BJ (cell line): ENCODE results near the gene SLC27A1. TPM values are rescaled to one million over a fixed set of nuclear protein-coding genes. Genes with fewer than 3 reads are reported as not detected.
A peak's percentile ranks its signal among the peaks of the same experiment; 100 is the strongest.
"Not testable (repeated sequence)": the region's sequence is repeated elsewhere in the genome, so short reads cannot be mapped to it uniquely, and the experiment has no call there.

Experiments
- CTCF ChIA-PET: fragments of 350-600 bp; formaldehyde crosslinking; extraction: SDS; loops from one replicate; lab custom pipeline; 2021; ENCODE audit warnings: antibody characterized with exemption, inconsistent platforms; lab: Yijun Ruan, JAX
- POLR2A ChIA-PET: fragments of 300-600 bp; sonication (Branson Sonifier 250); formaldehyde crosslinking; extraction: SDS; loops from one replicate; lab custom pipeline; 2021; ENCODE audit warnings: antibody characterized with exemption; lab: Charles Lee
- DNase-seq: peaks from one replicate; pipeline ENCODE4 v3.0.0-alpha.2; 2011; ENCODE audit warnings: low read depth
- H3K27me3 ChIP-seq: 2 replicates; pipeline ENCODE4 v1.6.0; 2011; ENCODE audit warnings: low read length; ENCODE audit not compliant: control insufficient read depth, insufficient read depth
- H3K36me3 ChIP-seq: 2 replicates; pipeline ENCODE4 v1.5.1; 2011; ENCODE audit warnings: low read length; ENCODE audit not compliant: control insufficient read depth, insufficient read depth
- H3K4me3 ChIP-seq: 2 replicates; pipeline ENCODE4 v1.5.1; 2011; ENCODE audit warnings: low read depth, mild to moderate bottlenecking, control low read depth, low read length
- polyA plus RNA-seq: library from polyadenylated mRNA; depleted of rRNA; stranded (reverse); fragments of >200 nt; gene quantifications from 2 replicates; pipeline ENCODE4 v1.2.3, GENCODE V29; 2011
- TF ChIP-seq, protein P1 (sequence below): IDR thresholded peaks from 2 replicates; pipeline ENCODE4 v1.5.1; 2011; ENCODE audit warnings: low read depth, mild to moderate bottlenecking, control low read depth, inconsistent platforms, low read length, moderate library complexity; ENCODE audit not compliant: insufficient read depth

SLC27A1 gene
- polyA plus RNA-seq, 1 experiment: 18.8 TPM

DNA sequence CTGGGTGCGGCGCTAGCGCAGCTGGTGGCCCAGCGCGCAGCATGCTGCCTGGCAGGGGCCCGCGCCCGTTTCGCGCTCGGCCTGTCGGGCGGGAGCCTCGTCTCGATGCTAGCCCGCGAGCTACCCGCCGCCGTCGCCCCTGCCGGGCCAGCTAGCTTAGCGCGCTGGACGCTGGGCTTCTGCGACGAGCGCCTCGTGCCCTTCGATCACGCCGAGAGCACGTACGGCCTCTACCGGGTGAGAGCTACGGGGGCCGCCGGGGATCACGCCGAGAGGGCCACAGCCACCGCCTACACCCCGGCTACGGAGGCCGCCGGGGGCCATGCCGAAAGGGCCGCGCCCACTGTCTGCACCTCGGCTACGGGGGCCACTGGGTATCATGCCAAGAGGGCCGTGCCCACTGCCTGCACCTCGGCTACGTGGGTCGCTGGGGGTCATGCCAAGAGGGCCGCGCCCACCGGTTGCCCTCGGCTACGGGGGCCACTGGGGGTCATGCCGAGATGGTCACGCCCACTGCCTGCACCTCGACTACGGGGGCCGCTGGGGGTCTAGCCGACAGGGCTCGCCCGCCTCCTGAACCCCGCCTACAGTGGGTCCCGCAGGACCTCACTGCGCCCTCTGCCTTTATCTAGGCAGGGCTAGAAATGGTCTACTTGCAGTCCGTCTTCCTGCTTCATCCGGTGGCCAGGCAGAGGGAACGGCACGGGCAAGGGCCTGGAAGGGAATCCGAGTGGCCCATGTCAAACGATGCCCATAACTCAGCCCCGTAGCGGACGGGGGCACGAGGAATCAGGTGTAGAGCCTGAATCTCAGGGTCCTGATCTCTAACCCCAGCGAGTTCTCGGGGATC, 41.6 kb downstream of the SLC27A1 start:
- Histone ChIP-seq H3K4me3 (peak overlapping the region; percentile 96), H3K27me3 (no peaks in the 10 kb centered on the region), H3K36me3 (peaks cover 5% of the 10 kb centered on the region)
- TF ChIP-seq, protein P1, sequence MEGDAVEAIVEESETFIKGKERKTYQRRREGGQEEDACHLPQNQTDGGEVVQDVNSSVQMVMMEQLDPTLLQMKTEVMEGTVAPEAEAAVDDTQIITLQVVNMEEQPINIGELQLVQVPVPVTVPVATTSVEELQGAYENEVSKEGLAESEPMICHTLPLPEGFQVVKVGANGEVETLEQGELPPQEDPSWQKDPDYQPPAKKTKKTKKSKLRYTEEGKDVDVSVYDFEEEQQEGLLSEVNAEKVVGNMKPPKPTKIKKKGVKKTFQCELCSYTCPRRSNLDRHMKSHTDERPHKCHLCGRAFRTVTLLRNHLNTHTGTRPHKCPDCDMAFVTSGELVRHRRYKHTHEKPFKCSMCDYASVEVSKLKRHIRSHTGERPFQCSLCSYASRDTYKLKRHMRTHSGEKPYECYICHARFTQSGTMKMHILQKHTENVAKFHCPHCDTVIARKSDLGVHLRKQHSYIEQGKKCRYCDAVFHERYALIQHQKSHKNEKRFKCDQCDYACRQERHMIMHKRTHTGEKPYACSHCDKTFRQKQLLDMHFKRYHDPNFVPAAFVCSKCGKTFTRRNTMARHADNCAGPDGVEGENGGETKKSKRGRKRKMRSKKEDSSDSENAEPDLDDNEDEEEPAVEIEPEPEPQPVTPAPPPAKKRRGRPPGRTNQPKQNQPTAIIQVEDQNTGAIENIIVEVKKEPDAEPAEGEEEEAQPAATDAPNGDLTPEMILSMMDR: peak; percentile 47
- ChIA-PET POLR2A (interaction anchor here (0.7 to 0.8 kb wide), 3 partner anchors 24 to 41 kb away, joined by 4 to 9 read pairs (median 4); no protein-coding TSS in a partner anchor), CTCF (interaction anchor here (0.7 to 1.5 kb wide), 3 partner anchors 15 to 63 kb away, joined by 3 to 6 read pairs (median 4); no protein-coding TSS in a partner anchor)
- no peak for DNase-seq

DNA sequence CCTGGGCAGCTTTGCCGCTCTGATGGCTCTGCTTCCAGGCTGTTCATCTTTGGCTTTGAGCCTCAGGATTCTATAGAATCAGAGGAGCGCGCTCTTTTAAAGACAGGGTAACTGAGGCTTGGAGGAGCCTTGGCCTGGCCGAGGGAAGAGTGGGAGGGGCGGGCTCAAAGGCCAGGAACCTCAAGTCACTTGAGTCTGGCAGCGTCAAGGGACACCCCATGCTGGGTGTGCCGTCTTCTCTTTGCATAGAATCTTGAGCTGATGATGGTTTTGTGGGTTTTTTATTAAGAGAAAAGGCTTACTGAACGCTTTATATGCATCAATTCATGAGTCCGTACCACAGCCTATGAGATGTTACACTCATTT, 42.2 kb downstream of the SLC27A1 start:
- H3K4me3 ChIP-seq: peak overlapping the region; percentile 96
- H3K36me3 ChIP-seq: peaks cover 11% of the 10 kb centered on the region
- ChIA-PET POLR2A (no interaction called here), CTCF (interaction anchor here (1.5 kb wide), 1 partner anchor 61 kb away, joined by 6 read pairs; no protein-coding TSS in a partner anchor)
- H3K27me3 ChIP-seq: no peaks in the 10 kb centered on the region
- DNase-seq: no peak
- TF ChIP-seq, protein P1: no peak

DNA sequence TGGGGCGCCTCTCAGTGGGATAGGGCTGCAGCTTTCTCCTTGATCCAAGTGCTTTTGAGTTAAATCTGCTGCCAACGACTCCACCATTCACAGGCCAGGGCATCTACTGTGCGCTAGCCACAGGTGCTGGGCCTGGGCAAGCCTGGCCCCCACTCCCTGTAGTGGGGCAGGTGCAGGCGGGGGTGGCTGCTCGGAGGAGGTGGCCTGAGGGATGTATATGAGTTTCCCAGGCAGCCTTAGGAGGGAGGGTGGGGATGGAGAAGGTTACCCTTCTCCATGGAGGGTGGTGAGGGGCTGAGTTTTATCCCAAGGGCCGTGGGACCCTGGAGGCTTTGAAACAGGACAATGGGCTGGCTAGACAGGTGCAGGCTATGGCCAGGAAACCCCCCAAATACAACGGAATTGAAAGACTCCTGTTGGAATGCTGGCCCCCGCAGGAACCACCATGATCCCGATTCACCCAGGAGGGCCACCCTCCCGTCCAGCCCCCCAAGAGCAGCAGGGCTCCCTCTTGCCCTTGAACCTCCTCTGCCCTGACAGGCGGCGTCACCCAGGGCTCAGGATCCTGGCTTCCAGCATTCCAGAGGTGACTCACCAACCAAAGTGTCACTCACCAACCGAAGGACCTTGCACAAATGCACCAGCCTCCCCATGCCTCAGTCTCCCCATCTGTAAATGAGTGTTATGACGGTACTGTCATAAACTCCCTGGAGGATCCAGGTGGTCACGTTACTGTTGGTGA, 45.3 kb downstream of the SLC27A1 start:
- ChIA-PET CTCF (interaction anchor here (2.5 kb wide), 1 partner anchor 19 kb away, joined by 7 read pairs; no protein-coding TSS in a partner anchor), POLR2A (no interaction called here)
- TF ChIP-seq, protein P1: no peak
- Histone ChIP-seq H3K4me3 (no peak overlapping the region), H3K36me3 (peaks cover 12% of the 10 kb centered on the region), H3K27me3 (no peaks in the 10 kb centered on the region)
- no peak for DNase-seq

DNA sequence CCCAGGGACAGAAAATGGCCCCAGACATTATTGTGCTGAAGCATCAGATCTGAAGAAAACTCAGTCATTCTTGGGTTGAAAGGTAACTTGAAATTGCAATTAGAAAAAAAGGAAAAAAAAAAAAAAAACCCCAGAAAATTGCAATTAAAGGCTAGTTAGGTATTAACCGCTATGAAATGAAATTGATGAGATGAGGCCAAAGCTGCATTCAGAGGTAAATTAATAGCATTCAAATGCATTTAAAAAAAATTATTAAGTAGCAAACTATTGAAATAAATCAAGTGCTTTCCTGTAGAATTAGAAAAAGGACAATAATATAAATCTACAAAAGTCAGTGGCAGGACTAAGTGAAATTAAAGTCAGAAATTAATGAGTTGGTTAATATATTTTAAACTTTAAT, 47.6 kb downstream of the SLC27A1 start:
- no peaks in the 10 kb centered on the region for H3K27me3 ChIP-seq
- ChIA-PET CTCF (interaction anchor here (0.9 kb wide), 1 partner anchor 56 kb away, joined by 4 read pairs; no protein-coding TSS in a partner anchor), POLR2A (no interaction called here)
- TF ChIP-seq, protein P1: no peak
- DNase-seq: no peak
- peaks cover 14% of the 10 kb centered on the region for H3K36me3 ChIP-seq
- H3K4me3 ChIP-seq: no peak overlapping the region

DNA sequence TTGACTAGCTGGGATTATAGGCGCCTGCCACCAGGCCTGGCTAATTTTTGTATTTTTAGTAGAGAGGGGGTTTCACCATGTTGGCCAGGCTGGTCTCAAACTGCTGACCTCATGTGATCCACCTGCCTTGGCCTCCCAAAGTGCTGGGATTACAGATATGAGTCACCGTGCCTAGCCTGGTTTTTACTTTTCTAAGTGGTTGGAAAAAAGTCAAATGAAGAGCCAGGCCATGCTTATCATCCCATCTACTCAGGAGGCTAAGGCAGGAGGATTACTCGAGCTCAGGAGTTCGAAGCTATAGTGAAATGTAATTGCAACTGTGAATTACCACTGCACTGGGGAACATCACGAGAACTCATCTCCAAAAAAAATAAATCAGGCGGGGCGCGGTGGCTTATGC, 48.3 kb downstream of the SLC27A1 start:
- CTCF ChIA-PET: interaction anchor here (0.9 to 3.8 kb wide), 2 partner anchors 12 to 55 kb away, joined by 4 to 12 read pairs; no protein-coding TSS in a partner anchor
- POLR2A ChIA-PET, H3K27me3 ChIP-seq, H3K4me3 ChIP-seq, DNase-seq: not testable (repeated sequence)
- H3K36me3 ChIP-seq: peaks cover 14% of the 10 kb centered on the region
